Brain pericyte (primary cell): ENCODE data around the gene NDUFA7.
"Not testable (repeated sequence)": the region's sequence is repeated elsewhere in the genome, so short reads cannot be mapped to it uniquely, and the experiment has no call there.

Experiments
- DNase-seq: peaks from one replicate; pipeline ENCODE4 v3.0.0-alpha.2; 2012; ENCODE audit warnings: low read depth, low spot score

The NDUFA7 gene

DNA sequence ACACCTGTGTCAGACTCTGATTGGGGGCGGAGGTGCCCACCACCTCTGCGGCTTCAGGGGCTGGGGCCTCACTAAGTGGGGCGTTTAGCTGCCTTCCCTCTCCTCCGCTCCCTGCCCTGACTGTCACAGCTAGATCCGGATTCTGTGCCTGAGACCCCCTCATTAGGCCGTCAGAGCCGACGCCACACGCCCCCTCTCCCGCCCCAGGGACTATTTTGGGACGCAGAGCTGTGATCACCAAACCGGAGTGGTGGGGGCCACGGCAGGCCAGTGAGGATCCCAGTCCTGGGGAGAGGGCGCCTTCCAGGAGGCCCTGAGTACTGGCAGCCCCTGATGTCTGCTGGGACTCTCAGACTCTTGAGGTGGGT is 21.1 kb upstream of the NDUFA7 start:
- no peak for DNase-seq

DNA sequence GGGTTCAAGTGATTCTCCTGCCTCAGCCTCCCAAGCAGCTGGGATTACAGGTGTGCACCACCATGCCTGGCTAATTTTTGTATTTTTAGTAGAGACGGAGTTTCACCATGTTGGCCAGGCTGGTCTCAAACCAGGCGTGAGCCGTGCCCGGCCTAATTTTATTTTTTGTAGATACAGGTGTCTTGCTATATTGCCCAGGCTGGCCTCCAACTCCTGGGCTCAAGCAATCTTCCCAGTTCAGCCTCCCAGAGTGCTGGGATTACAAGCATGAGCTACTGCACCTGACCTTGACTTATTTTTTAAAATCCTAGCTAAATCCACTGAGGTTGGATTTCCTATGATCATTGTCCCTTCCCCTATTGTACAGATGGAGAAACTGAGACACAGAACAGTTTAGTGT is 20.3 kb upstream of the NDUFA7 start:
- not testable (repeated sequence) for DNase-seq

DNA sequence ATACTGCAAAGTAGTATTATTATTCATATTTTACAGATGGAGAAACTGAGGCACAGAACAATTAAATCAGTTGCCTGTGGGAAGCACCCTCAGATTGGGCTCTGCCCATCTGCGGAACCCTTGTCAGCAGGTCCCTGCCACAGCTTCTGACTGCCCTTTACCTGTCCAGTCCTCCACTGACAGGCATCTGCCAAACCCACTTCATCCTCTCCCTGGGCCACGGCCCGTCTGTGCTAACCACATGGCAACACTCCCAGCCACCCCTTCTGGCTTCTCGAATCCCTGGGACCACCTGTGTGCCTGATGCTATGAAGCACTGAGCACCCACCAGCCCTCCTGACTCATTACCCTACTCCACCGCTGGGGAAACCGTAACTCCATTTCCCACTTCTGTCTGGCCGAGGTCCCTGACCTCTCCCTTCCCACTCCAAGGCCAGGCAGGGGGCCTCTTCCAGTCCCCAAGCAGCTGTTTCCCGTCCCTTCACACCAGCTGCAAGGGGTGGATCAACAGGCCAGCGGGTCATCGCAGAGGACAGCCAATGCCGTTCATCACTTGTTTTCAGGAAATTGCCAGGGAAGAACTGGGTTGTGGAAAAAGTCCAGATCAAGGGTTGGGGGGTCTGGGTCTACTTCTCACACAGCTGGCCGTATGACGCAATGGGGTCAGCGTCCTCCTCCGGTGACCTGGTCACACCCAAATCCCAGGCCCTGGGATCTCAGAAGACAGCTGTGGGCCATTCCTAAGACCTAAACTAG is 19.3 kb upstream of the NDUFA7 start:
- DNase-seq: no peak

DNA sequence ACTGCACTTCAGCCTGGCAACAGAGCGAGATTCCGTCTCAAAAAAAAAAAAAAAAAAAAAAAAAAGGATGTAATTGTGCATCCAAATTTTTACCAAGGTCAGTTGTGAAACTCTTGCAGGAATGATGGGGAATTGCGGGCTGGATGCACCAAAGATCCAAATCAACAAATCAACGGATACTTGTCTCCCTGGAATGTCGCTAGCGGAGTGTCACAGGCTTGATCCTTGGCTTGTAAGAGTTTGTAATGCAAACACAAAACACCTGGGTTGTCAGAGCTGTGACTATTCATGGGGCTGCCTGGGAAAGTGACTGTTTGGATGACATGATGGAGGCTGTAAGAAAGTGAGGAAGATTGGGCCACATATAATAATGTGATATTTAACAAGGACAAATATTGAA is 17.7 kb upstream of the NDUFA7 start:
- no peak for DNase-seq

DNA sequence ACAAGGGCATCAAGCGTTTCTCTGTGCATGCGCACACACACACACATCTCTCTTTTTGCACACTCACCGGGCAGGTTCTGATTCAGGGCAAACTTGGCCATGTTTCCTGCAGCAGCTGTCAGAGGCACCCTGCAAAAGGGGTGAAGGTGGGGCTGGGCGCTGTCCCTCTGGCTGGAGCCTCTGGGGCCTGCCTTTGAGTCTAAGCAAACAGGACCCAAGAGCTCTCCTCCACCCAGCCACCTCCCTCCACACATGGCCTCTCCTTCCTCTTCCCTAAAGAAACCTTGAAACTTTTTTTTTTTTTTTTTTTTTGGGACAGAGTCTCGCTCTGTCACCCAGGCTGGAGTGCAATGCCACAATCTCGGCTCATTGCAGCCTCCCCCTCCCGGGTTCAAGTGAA is 16.6 kb upstream of the NDUFA7 start:
- DNase-seq: no peak

DNA sequence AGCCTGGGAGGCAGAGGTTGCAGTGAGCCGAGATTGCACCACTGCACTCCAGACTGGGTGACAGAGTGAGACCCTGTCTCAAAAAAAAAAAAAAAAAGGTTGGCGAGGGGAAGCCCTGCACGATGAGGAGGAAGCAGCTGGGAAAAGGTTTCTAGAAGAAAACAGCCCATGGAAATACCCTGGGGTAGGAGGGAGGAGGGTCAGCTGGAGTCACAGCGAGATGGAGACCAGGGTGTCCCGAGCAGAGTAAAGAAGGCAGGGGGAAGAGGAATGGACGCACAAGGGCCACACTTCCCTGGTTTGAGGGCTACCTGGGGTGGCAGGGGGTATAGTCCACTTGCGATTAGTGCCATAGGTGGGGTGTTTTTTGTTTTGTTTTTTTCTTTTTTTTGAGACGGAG is 15.5 kb upstream of the NDUFA7 start:
- no peak for DNase-seq

DNA sequence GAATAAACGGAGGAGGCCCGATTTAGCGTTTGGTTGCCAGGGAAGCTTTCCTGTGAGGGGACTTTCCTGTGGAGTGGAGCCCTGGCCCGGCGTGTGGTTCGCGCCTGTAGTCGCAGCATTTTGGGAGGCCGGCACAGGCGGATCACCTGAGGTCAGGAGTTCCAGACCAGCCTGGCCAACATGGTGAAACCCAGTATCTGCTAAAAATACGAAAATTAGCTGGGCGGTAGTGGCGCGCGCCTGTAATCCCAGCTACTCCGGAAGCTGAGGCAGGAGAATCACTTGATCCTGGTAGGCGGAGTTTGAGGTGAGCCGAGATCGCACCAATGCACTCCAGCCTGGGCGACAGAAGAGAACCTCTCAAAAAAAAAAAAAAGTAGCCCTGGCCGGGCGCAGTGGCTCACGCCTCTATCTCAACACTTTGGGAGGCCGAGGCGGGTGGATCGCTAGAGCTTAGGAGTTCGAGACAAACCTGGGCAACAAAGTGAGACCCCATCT is 14.9 kb upstream of the NDUFA7 start:
- no peak for DNase-seq

DNA sequence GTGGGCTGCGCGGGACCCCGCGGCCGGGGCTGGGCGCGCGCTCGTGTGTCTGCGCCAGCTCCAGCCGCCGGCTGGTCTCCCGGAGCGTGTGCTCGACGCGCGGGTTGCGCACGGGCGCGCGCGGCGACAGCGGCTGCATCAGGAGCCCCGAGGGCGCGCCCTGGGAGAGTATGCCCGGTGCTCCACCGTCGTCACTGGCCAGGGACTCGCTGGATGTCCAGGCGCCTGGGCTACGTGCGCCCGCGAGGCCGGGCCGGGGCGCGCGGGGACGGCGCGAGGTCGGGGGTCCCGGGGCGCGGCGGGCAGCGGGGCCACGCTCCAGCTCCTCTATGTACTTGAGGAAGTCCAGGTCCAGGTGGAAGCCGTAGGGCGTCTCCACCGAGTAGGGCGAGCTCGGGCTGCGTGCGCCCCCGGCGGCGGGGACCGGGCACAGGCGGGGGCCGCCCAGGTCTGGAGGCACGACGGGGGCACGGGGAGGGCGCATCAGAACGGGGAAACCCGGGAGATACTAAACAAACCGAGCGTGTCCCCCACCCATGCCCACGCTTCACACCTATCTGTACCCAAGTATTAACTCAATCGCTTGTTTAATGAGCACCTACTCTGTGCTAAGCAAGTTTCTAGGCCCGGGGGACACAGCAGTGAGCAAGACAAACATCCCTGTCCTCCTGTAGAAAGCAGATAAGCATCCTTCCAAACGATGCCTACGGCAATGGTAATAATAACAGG is 14.3 kb upstream of the NDUFA7 start:
- no peak for DNase-seq

DNA sequence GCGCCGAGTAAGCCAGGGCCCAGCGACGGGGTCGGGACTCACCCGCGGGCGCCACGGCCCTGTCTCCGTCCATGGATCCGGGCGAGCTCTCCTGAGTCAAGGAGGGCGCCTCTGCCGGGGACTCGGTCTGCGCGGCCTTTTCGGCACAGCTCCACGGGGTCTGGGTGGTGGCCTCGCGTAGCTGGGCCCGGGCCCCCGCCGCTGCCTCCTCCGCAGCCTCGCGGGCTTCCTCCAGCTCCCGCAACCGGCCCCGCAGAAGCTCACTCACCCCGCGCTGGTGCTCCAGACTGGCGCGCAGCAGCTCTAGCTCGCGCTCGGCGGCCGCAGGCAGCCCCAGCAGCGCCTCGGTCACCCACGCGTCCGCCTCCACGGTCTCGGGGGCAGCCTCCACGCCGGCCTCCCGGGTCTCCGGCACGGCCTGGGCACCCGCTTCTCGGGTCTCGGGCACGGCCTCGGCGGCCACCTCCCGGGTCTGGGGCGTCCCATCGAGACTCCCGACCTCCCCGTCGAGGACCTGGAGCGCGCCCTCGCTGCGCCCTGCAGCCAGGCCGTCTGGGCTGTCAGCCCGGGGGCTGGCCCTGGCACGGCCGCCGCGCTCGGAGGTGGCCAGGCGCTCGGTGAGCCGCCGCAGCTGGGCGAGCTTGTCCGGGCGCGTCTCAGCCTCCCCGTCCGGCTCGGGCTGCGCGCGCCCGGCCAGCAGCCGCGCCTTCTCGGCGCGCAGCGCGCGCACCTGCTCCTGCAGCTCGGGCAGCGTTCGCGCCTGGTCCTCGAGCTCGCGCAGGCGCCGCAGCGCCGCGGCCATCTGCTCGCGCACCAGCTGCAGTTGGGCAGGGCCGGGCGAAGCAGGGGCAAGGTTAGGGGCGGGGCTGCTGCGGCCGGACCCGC is 13.5 kb upstream of the NDUFA7 start:
- no peak for DNase-seq

DNA sequence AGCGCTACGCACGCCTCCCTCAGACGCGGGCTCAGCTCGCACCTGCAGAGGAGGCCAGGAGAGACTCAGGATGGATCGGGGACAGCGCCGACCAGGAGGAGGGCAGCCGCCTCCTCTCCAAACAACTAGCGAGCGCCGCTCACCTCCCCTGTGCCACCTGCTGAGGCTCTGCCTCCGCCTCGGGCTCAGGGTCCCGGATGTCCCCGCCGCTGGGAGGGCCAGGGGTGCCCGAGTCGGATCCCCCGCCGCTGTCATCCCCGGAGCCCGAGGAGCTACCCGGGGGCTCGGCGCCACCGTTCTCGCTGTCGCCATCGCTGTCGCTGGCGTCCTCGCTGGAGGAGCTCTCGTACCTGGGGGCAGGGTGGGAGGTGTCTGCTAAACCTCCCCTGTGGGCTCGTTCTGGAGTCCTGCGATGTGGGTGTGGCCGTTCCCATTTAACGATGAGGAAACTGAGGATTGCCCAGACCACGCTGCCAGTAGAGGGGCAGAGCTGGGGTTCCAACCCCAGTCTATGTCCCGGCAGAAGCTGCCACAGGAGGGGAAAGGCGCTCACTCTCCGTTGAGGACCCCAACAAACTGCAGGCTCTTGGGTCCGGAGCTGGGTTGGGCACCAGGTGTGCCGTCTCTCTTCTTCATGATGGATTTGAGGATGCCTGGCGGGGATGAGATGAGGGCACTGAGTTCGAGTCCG is 12.7 kb upstream of the NDUFA7 start:
- DNase-seq: no peak

DNA sequence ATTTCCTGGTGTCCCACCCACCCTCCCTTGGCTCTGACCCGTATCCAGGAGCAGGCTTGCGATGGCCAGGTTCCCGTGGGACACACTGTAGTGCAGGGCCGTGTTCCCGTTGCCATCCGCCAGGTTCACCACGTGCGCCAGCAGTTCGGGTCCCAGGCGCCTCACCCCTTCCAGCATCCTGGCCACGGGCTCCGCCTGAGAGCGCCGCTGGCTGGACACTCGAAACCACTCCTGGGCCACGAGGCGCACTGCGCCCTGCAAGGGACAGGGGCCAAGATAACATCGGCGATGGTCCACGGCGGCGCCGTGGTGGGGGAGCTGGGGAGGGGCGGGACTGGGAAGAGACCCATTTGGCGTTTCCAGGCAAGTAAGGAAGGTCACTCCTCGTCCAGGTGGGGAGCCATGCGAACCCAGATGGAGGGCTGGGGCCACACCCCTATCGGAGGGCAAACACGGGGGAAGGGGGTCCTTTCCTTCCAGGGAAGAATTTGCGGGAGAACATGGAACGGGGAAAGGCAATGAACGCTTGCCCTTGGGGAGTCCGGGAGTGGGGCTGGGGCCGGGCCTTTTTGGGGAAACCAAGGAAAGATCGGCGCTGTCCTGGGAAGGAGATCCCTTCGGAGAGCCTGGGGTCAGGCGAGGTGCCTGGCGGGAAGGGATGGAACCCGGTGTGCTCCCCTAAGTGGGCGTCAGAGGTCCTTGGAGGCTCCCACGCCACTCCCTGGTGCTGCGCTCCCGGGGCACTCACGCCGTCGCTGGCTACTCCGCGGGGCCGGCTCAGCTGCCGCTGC is 12.0 kb upstream of the NDUFA7 start:
- DNase-seq: no peak

DNA sequence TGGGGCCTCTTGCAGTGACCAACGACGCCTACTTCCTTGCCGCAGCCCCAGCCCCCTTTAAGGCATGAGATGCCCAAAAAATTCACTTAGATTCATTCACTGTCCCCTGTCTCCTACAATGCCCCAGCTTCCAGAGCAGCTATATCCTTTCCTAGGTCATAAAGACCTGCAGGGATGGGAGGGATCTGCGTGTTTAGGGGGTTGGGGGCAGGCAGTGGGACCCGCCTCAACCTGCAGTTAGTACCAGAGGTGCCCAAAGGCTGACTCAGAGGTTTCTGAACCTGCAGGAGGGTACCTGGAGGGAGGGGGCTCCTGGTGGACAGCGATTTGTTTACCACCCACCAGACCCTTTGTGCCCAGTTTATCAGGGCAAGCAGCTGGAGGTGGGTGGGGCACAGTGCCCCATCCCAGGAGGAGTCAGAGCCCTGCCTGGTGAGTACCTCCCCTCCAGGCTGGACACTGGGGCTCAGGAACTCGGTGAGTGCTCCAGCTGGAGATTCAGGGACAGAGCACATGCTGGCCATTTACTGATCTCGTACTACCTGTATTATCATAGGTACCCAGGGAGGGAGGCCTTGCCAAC is 10.2 kb upstream of the NDUFA7 start:
- DNase-seq: no peak

DNA sequence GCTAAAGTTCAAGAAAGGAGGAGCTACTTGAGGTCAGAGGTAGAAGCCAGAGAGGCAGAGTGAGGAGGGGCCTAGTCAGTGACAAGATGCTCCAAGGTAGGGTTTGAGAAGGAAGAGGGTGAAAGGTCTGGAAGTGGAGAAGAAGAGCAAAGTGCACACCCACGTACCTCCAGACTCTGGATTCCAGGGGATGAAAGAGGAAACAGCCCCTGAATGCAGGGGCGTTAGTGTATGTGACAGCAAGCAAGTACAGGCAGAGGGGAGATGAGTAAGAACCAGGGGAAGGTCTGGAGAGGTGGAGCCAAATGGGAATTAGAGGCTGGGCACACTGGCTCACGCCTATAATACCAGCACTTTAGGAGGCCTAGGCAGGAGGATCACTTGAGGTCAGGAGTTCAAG is 8.8 kb upstream of the NDUFA7 start:
- DNase-seq: no peak

DNA sequence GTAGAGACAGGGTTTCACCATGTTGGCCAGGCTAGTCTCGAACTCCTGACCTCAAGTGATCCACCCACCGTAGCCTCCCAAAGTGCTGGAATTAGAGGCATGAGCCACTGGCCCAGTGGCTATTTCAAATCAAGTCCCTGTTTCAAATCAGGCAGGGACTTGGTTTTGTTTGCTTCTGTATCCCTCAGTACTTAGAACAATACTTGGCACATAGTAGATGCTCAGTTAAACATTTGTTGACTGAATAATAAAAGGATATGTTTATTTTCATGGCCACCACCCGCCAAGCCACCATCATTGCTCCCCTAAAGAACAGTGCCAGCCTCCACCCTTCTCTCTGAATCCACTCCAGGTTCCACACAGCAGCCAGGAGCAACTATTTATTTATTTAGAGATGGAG is 4.3 kb upstream of the NDUFA7 start:
- no peak for DNase-seq

DNA sequence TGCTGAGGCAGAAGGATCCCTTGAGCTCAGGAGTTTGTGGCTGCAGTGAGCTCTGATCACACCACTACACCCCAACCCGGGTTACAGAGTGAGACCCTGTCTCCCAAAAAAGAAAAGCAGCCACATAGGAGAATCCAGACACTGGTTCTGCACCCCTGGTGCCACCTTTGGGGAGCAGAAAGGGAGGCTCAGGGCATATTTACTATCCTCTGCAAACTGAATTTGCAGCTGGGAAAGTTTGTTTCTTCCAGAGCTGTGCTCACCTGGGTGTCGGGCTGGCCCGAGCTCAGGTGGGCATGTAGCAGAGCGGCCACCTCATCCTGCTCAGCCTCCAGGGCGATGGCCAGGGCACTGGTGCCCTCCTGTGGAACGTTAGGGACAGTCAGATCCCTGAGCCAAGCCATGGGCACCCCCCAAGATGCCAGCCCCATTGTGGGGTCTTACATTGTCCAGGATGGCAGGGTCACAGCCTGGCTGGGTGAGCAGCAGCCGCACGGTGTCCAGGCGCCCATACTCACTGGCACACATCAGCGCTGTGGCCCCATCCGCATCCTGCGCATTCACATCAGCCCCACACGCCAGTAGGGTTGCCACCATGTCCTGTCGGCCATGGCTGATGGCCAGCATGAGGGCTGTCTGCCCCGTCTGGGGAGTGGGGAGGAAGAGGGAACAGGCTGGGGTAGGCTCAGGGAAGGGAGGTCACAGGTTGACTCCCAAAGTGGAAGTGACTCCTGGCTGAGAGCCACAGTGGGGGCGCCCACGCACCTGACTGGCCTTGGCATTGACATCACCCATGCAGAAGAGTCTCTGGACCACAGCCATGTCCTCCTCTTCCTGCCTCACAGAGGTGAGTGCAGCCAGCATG is 3.2 kb upstream of the NDUFA7 start:
- no peak for DNase-seq

DNA sequence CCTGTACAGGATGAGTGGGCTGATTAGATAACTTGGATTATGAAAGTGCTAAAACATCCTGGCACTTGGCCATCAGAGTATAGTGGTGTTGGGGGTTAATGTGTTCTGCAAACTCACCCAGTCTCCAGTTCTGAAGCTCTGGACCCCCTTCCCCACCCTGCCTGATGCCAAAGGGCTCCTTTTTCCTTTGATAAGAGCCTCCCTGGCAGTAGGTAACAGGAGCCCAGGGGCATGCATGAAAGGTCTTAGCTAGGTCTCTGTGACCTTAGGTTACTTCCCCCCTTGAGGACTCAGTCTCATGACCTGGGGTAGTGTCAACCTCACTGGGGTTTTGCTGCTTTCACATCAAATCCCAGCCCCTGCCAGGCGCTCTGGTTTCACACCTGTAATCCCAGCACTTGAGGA is 2.6 kb upstream of the NDUFA7 start:
- DNase-seq: no peak

DNA sequence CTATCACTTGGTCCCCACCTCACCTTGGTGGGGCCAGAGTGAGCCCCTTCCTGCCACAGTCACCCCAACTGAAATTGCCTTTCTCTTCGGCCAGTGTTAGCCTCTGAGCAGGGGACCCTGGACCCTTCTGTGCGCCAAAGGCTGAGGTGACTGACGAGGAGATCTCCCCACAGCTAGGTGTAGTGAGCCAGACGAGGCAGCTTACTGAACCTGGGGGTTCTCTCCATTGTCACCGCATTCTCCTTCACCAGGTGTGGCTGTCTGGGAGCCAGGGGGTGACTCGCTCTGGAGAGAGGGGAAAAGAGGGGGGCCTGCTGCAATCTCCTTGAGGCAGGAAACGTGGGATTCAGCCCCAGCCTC is 1.4 kb upstream of the NDUFA7 start:
- no peak for DNase-seq

DNA sequence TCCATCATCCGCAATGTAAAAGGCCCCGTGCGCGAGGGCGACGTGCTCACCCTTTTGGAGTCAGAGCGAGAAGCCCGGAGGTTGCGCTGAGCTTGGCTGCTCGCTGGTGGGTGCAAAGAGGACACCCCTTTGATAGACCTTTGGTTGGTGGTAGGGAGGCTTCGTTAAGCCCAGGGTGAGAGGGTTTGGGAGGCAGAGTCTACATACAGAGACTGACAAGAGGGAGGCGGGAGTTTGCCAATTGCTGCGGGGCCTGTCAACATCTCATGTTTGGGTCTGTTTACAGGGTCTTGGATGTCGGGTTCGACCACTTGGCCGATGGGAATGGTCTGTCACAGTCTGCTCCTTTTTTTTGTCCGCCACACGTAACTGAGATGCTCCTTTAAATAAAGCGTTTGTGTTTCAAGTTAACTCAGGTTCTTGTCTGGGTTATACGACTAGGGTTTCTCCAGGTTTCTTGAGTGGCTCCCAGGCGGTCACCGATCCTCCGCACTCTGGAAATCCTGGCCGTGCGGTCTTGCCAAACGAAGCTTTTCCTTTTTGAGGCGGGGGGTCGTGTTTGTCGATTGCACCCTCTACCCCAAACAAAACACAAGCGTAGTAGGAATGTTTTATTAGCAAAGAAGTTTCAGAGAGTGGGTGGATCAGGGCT is 937 bp upstream of the NDUFA7 start:
- DNase-seq: no peak

DNA sequence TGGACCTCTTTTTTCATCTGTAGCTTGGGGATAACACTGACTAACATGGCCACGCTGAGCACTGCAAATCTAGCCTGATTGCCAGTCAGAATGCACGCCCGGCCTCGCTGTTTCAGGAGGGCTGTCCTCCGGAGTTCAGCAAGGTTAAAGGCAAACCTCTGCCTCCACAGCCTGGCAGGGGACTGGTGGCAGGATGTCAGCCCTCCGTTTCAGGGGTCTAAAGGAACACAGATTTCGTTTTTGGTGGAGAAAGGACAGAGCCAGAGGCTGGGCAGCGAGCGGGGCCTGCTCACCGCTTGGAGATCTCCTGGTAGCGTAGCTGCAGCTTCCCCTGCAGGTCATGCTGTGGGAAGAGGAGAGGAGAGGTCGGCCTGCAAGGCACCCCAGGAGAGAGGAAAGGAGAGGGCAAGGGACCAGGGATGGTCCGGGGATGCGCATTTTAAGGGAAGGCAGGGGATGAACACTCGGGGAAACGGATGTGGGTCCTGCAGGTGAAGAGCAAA is 560 bp downstream of the NDUFA7 start:
- DNase-seq: no peak
